ENCODE data around the gene SDHB. TPM values are rescaled to one million over a fixed set of nuclear protein-coding genes. Genes with fewer than 3 reads are reported as not detected.

SDHB gene
- total RNA-seq, 4 donors from 2014 or later = 77.6 to 154 (median 86.2) TPM

Other genes starting within 250 kb of the SDHB start
- gene RNU1-2, start 158.1 kb downstream of the SDHB start, total RNA-seq = under 1 TPM in 3 of 4 donors, not detected in 1; under 0.01 TPM
- gene CROCC, start 132.1 kb downstream of the SDHB start, total RNA-seq = 10 to 100 TPM; 19.5 to 63.8 (median 23.3) TPM
- gene MFAP2, start 73.4 kb downstream of the SDHB start, total RNA-seq = 10 to 100 TPM in 1 of 4 donors, 1 to 10 TPM in 3; 3.9 to 16.0 (median 5.4) TPM
- 10 to 100 TPM; 22.1 to 50.2 (median 38.8) TPM for gene ATP13A2, start 42.1 kb downstream of the SDHB start, total RNA-seq
- gene PADI2, start 65.4 kb upstream of the SDHB start, total RNA-seq = 10 to 100 TPM in 2 of 4 donors, 1 to 10 TPM in 2; 2.2 to 26.7 (median 15.3) TPM
- 10 to 100 TPM in 1 of 4 donors, 1 to 10 TPM in 3; 3.2 to 24.2 (median 6.6) TPM for gene PADI1, start 151.1 kb upstream of the SDHB start, total RNA-seq
- 1 to 10 TPM in 1 of 4 donors, under 1 TPM in 1, not detected in 2; 0.23 to 2.1 TPM for gene PADI3, start 195.1 kb upstream of the SDHB start, total RNA-seq